ENCODE data around the gene ACOX2. TPM values are rescaled to one million over a fixed set of nuclear protein-coding genes. Genes with fewer than 3 reads are reported as not detected.

Gene ACOX2
- total RNA-seq, 1 experiment from 2014 or later: 12.8 TPM

DNA sequence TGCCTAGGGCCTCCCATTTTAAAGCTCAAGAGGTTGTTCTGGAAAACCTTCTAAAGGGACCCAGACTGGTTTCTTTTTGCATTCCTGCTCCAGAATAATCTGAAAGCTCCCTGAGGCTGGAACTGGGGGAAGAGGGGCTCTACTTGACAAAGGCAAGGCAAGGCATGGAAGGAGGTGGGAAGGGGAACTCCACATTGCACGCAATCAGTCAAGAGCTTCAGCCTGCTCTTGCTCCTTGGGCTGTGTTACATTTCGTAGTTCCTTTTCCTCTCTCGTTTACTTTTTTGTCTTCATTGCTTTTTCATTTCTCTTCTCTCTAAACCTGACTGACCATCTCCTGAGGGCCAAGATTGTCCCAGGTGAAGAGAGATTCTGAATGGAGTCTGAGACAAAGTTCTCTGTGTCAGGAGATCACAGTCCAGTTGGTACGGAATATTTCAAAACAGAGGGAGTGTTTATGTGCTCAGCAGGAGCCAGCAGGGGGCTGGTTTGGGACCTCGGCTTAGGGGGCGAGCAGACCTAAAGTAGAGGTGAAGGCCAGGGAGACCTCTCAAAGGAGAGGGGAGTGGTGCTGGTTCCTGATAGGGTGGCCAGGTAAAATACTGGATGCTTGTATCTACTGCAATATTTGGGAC, 51.1 kb downstream of the ACOX2 start:
- no peaks in the 10 kb centered on the region for H4K20me1 ChIP-seq (ENCODE audit: insufficient read depth)
- no peaks in the 10 kb centered on the region for H3K9me3 ChIP-seq (ENCODE audit: control insufficient read depth in 1 of 2, insufficient read depth in 1 of 2, low read depth in 1 of 2, low read length in 2 of 2)
- no peaks in the 10 kb centered on the region for H3K36me3 ChIP-seq (ENCODE audit: control insufficient read depth in 1 of 2, insufficient read depth in 2 of 2, low read length in 2 of 2)
- H3K4me3 ChIP-seq (replicated peaks in 1 of 2; ENCODE audit: low read depth in 1 of 2, low read length in 2 of 2): no peak overlapping the region
- no peak overlapping the region for H3K4me2 ChIP-seq (ENCODE audit: low read length)
- no TSS peak for BruUV-seq (replicated peaks)
- ATAC-seq (no peak), DNase-seq (ENCODE audit: low read depth, low spot score) (no peak)
- H3K27me3 ChIP-seq (ENCODE audit: insufficient read depth, low read length): no peaks in the 10 kb centered on the region
- H3K27ac ChIP-seq (ENCODE audit: low read depth, low read length): no peak overlapping the region
- ChIA-PET RAD21 (ENCODE audit: low non-redundant PET in 1 of 2, low total read pairs in 2 of 2, uncharacterized antibody in 2 of 2, unreplicated experiment in 2 of 2) (no interaction called here), CTCF (no interaction called here), POLR2A (interaction anchor here (0.5 kb wide), 1 partner anchor 9 kb away, joined by 3 read pairs; no protein-coding TSS in a partner anchor)
- no peak overlapping the region for H3K9ac ChIP-seq (ENCODE audit: low read length)
- H3K79me2 ChIP-seq (ENCODE audit: insufficient read depth, low read length): no peaks in the 10 kb centered on the region
- H3K9me2 ChIP-seq (ENCODE audit: insufficient read depth): no peaks in the 10 kb centered on the region
- peaks cover 10 to 25% of the 10 kb centered on the region in 2 experiments for H3K4me1 ChIP-seq (ENCODE audit: control insufficient read depth in 1 of 2, insufficient read depth in 2 of 2, low read length in 2 of 2)
- intact Hi-C loops (cut with micrococcal nuclease): no loop called here
- no peak overlapping the region for H2AFZ ChIP-seq (ENCODE audit: low read depth, low read length, poor library complexity, severe bottlenecking)
- TF ChIP-seq EZH2phosphoT487 (IDR thresholded peaks at IDR 0.05; ENCODE audit: borderline replicate concordance) (no peak), SRF (IDR thresholded peaks at IDR 0.05; ENCODE audit: low read depth) (no peak), ELF1 (IDR thresholded peaks at IDR 0.05; ENCODE audit: borderline replicate concordance, low read depth) (no peak), EGR1 (IDR thresholded peaks at IDR 0.05; ENCODE audit: low read depth) (no peak), ZFX (IDR thresholded peaks at IDR 0.05) (no peak), FOSL1 (IDR thresholded peaks at IDR 0.05; ENCODE audit: low read depth) (no peak), CBX3 (IDR thresholded peaks at IDR 0.05; ENCODE audit: low read depth) (no peak), ZNF274 (IDR thresholded peaks at IDR 0.05; ENCODE audit: low read depth, low read length) (no peak), CTCF (IDR thresholded peaks at IDR 0.05 in 2 of 3, conservative IDR thresholded peaks at IDR 0.05 in 1 of 3; ENCODE audit: borderline replicate concordance in 1 of 3, insufficient read depth in 1 of 3, low read depth in 2 of 3, low read length in 2 of 3) (no peak), YY1 (IDR thresholded peaks at IDR 0.05; ENCODE audit: extremely low read depth, insufficient replicate concordance, low read depth, low read length) (no peak), ATF3 (IDR thresholded peaks at IDR 0.05) (no peak), SIN3A (IDR thresholded peaks at IDR 0.05; ENCODE audit: low read depth) (no peak), RAD21 (IDR thresholded peaks at IDR 0.05; ENCODE audit: low read depth) (no peak), POLR2A (IDR thresholded peaks at IDR 0.05; ENCODE audit: borderline replicate concordance, extremely low read depth, insufficient read depth, insufficient read length) (no peak), SP1 (IDR thresholded peaks at IDR 0.05; ENCODE audit: low read depth) (no peak)
- TF ChIP-seq, protein P1, sequence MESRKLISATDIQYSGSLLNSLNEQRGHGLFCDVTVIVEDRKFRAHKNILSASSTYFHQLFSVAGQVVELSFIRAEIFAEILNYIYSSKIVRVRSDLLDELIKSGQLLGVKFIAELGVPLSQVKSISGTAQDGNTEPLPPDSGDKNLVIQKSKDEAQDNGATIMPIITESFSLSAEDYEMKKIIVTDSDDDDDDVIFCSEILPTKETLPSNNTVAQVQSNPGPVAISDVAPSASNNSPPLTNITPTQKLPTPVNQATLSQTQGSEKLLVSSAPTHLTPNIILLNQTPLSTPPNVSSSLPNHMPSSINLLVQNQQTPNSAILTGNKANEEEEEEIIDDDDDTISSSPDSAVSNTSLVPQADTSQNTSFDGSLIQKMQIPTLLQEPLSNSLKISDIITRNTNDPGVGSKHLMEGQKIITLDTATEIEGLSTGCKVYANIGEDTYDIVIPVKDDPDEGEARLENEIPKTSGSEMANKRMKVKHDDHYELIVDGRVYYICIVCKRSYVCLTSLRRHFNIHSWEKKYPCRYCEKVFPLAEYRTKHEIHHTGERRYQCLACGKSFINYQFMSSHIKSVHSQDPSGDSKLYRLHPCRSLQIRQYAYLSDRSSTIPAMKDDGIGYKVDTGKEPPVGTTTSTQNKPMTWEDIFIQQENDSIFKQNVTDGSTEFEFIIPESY (IDR thresholded peaks at IDR 0.05; ENCODE audit: extremely low read depth, insufficient replicate concordance, low read length): no peak
